ENCODE measurements around the gene CCDC60.

DNA sequence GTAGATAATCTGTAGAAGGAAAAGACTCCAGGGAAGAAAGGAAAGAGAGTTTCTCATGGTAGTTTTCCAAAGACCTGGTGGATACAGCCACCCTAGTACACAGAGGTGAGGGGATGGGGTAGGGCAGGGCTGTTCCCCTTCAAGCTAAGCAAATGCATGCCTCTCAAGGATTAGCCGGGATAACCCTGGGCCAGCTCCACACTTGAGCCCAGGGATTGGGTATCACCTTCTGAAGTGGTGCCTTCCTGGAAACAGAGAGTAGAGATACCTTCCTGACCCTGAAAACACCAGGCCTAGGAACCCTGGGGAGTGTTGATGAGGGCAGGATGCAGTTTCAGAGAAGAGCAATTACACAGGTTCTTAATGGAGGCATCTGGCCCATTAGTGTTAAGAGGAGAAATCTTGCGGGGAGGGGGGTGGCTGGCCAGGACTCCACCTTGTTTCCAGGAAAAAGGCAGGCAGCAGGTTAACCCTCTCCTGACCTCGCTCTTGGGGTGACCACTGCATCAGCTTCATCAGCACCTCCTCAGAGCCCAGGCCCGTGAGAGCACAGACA, 152.1 kb downstream of the CCDC60 start:
- TF ChIP-seq, protein P1, sequence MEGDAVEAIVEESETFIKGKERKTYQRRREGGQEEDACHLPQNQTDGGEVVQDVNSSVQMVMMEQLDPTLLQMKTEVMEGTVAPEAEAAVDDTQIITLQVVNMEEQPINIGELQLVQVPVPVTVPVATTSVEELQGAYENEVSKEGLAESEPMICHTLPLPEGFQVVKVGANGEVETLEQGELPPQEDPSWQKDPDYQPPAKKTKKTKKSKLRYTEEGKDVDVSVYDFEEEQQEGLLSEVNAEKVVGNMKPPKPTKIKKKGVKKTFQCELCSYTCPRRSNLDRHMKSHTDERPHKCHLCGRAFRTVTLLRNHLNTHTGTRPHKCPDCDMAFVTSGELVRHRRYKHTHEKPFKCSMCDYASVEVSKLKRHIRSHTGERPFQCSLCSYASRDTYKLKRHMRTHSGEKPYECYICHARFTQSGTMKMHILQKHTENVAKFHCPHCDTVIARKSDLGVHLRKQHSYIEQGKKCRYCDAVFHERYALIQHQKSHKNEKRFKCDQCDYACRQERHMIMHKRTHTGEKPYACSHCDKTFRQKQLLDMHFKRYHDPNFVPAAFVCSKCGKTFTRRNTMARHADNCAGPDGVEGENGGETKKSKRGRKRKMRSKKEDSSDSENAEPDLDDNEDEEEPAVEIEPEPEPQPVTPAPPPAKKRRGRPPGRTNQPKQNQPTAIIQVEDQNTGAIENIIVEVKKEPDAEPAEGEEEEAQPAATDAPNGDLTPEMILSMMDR (IDR thresholded peaks at IDR 0.05 in 4 of 5, conservative IDR thresholded peaks at IDR 0.05 in 1 of 5): no peak
- no peak for TF ChIP-seq POLR2A (IDR thresholded peaks at IDR 0.05)

Measured in gastrocnemius medialis (tissue), 4 donors.